Panc1 (cell line): Measurements from ENCODE around the gene LTB4R2.

Experiments
- POLR2AphosphoS5 ChIP-seq: IDR thresholded peaks from 2 replicates; pipeline ENCODE4 v1.6.1; 2012; ENCODE audit warnings: mild to moderate bottlenecking, low read depth, low read length, moderate library complexity
- SIN3A ChIP-seq: IDR thresholded peaks from 2 replicates; pipeline ENCODE4 v1.6.1; 2012; ENCODE audit warnings: low read depth, mild to moderate bottlenecking, low read length, moderate library complexity, borderline replicate concordance; ENCODE audit not compliant: insufficient read depth
- TCF7L2 ChIP-seq: IDR thresholded peaks from 2 replicates; pipeline ENCODE4 v1.6.1; 2011; ENCODE audit warnings: mild to moderate bottlenecking, low read depth, low read length, inconsistent platforms
- TF ChIP-seq, protein P1 (sequence below): fragments of 450-650 bp; IDR thresholded peaks from 2 replicates; pipeline ENCODE4 v1.5.1; 2017; ENCODE audit warnings: mild to moderate bottlenecking
- TF ChIP-seq, protein P2 (sequence below), 2 experiments: IDR thresholded peaks; 2 replicates each; pipeline ENCODE4 v1.6.1; 2011 to 2012; ENCODE audit warnings: low read depth in 2 of 2, control low read depth in 1 of 2, low read length in 1 of 2, mild to moderate bottlenecking in 1 of 2, moderate library complexity in 1 of 2; ENCODE audit not compliant: insufficient read depth in 1 of 2

DNA sequence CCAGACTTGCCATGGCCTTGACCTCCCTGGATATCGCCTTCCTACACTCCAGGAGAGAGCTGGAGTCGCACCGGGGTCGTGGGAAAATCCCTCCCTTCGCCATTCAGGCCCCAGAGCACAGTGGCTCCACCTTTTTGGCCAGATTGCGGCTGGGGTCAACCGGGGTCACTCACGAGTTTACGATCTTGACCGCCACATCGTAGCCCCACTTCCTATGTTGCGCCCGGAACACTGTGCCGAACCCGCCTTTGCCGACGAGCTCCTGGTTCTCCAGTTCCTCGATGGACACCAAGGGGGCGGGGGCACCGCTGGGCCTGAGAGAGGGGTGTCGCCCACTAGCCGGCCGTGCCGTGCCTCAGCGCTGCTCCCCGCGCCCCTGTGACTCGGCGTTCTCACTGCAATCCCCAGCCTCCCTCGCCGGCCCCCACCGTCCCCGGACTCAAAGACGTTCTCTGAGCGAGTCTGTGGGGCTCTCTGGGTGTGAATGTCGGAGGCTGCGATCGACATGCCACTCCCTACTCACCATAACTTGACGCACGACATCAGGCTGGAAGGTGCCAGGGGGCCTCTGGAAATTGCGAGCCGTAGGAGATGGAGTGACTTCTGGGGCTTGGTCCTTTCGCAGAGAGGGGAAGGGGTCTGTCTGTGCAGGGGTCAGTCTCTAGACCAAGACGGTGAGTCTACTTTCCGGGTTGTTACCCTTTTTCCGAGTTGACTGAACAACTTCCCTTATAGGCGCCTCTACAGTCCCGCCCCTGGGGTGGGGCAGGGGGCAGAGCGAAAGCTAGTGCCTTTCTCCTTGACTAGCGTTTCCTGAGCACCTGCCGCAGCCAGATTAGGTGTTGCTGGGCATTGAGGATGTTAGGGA, 29.6 kb downstream of the LTB4R2 start, which contains the start of gene RIPK3:
- TF ChIP-seq, protein P1, sequence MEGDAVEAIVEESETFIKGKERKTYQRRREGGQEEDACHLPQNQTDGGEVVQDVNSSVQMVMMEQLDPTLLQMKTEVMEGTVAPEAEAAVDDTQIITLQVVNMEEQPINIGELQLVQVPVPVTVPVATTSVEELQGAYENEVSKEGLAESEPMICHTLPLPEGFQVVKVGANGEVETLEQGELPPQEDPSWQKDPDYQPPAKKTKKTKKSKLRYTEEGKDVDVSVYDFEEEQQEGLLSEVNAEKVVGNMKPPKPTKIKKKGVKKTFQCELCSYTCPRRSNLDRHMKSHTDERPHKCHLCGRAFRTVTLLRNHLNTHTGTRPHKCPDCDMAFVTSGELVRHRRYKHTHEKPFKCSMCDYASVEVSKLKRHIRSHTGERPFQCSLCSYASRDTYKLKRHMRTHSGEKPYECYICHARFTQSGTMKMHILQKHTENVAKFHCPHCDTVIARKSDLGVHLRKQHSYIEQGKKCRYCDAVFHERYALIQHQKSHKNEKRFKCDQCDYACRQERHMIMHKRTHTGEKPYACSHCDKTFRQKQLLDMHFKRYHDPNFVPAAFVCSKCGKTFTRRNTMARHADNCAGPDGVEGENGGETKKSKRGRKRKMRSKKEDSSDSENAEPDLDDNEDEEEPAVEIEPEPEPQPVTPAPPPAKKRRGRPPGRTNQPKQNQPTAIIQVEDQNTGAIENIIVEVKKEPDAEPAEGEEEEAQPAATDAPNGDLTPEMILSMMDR, result no peak
- TF ChIP-seq POLR2AphosphoS5, result no peak
- TF ChIP-seq, protein P2, sequence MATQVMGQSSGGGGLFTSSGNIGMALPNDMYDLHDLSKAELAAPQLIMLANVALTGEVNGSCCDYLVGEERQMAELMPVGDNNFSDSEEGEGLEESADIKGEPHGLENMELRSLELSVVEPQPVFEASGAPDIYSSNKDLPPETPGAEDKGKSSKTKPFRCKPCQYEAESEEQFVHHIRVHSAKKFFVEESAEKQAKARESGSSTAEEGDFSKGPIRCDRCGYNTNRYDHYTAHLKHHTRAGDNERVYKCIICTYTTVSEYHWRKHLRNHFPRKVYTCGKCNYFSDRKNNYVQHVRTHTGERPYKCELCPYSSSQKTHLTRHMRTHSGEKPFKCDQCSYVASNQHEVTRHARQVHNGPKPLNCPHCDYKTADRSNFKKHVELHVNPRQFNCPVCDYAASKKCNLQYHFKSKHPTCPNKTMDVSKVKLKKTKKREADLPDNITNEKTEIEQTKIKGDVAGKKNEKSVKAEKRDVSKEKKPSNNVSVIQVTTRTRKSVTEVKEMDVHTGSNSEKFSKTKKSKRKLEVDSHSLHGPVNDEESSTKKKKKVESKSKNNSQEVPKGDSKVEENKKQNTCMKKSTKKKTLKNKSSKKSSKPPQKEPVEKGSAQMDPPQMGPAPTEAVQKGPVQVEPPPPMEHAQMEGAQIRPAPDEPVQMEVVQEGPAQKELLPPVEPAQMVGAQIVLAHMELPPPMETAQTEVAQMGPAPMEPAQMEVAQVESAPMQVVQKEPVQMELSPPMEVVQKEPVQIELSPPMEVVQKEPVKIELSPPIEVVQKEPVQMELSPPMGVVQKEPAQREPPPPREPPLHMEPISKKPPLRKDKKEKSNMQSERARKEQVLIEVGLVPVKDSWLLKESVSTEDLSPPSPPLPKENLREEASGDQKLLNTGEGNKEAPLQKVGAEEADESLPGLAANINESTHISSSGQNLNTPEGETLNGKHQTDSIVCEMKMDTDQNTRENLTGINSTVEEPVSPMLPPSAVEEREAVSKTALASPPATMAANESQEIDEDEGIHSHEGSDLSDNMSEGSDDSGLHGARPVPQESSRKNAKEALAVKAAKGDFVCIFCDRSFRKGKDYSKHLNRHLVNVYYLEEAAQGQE (IDR thresholded peaks at IDR 0.05; ENCODE audit: insufficient read depth in 1 of 2, low read depth in 2 of 2, low read length in 1 of 2), result no peak
- no peak for TF ChIP-seq TCF7L2
- TF ChIP-seq SIN3A, result no peak
